GM19240 (cell line): Measurements from ENCODE around the gene GPR183.

Experiments
- DNase-seq: peaks from one replicate; pipeline ENCODE4 v3.0.0; 2011; ENCODE audit warnings: low spot score; ENCODE audit not compliant: insufficient read length

The GPR183 gene

DNA sequence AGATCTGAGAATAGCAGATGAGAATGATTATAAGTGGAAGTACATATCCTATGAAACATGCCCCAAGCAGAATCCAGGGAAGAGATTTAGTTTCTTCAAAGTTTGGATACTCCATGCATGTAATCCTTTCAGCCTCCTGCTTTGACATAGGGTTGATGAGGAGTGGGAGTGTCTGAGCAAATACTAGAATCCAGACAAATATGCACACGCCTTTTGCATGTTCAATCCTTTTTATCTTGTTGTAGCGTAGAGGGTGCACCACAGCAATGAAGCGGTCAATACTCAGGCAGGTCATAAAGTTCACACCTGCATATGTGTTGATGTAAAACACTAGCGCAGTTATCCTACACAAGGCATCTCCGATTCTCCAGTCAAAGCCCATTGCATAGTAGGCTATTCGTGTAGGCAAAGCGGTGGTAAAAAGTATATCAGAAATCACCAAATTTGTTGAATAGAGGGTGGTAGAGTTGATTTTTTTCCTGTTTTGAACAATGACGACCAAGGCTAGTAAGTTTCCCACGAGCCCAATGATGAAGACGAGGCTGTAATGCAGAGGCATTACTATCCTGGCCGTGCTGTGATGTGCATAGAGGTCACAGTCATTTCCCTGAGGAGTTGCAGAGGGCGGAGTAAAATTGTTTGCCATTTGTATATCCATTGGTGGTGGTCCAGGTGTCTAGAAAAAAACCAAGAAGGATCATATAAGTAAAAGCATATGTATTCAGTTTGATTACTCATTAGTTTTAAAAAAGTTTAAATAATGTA is 11.5 kb downstream of the GPR183 start:
- no peak for DNase-seq

DNA sequence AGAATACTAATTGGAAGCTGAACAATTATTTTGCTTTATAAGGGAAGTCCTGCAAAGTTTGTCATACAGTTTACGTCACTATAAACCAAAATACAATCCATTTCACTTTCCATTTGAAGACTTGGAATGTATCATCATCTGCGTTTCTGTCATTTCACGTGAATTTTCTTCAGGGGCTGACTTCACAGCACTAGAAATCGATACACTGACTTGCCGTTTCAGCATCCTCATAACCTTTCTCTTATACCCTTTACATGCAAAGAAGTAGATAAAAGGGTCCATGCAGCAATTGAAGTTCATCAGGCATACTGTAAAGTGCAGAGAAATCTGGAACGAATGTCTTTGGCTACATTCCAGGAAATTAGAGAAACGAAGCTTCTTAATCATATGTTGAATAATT is 12.2 kb downstream of the GPR183 start:
- DNase-seq: no peak

DNA sequence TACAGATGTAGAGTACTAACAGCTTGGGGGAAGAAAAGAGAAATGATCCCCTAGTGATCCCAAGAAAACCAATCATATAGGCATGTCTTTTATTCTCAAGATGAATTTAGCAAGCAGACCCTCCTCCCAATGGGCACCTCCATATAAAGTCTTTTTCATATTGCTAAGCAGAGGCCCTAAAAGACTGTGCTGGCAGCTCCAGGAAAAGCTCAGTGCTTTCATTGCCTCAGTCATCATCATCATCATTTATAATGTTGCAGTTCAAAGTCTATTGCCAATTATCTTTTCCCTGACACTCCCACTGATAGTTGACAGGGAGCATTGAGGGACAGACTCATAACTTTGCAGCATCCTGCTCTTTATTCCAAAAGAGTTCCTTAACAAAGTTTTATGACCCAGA is 13.0 kb downstream of the GPR183 start:
- DNase-seq: no peak

DNA sequence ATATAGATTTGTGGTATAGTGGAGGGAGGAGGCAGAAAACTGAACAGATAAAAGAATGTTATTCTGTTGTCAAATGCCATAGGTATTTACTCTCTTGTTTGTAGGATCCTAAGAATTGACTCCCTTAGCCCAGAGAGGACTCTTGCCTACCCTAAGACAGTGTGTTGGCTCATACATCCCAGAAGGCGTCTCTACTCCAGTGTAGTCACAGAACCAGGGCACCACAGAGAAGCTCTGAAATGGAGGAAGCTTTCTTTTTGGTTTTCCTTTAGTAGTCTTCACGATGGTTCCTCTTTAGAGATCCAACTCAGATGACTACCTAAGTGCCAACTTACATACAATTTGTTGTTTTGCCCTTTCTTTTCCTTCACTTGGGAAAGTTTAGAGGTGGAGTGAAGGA is 14.0 kb downstream of the GPR183 start:
- DNase-seq: no peak

DNA sequence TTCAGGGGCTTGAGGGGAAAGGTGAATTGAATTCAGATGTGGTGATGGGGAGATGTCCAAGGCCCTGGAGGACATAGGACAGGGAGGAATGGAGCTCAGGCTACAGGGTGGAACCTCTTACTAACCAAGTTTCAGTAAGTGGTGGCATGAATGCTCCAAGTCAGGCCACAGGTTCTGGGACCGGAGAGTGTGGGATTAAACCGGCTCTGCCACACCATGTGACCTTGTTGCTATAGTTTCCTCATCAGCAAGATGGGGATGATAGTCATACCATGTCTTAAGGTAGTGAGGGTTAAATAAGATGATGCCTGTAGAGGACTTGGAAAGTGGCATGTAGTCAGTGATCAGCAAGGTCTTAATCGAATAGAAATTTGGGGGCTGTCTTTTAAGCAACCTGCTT is 16.3 kb downstream of the GPR183 start:
- DNase-seq: no peak

DNA sequence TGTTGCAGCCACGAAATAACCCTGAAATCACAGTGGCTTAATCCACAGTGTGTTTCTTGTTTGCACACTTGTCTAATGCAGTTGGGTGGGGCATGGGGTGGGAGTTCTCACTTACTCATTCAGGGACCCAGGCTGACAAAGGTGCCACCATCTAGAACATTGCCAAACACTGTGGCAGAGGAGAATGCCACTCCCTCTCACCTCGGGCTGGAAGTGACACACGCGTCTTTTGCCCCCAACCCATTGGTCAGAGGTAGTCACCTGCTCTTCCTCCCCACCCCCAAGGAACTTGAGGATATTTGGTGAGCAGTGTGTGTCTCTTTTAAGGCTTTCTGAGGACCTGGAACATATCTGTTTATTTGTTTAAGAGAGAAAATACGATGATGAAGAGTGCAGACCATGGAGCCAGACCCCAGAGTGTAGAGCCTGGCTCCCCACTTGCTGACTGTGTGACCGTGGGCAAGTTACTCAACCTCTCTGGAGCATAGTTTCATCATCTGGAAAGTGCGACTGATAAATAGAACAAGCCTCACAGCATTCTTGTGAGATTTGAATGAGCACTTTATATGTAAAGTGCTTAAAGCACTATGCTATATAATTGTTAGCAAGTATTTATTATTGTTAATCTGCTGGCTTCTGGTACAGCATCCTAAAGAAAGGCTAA is 17.4 kb downstream of the GPR183 start:
- DNase-seq: no peak

DNA sequence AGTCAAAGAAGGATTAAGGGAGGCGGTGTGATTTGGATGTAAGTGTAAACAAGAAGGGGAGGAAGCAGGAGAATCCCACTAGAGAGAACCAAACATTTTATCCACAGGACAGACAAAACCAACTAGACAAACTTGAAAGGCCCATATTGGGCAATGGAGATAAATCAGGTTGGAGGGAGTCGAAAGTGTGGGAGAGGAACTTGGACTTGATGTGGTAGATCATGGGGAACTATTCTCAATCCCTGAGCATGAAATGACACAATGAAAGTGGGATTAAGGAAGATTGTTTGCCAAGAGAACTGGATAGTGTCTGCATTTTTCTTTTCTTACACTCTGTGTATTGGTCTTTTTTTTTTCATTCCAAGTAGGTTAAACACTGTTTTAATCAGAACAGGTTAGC is 17.9 kb downstream of the GPR183 start:
- DNase-seq: no peak

DNA sequence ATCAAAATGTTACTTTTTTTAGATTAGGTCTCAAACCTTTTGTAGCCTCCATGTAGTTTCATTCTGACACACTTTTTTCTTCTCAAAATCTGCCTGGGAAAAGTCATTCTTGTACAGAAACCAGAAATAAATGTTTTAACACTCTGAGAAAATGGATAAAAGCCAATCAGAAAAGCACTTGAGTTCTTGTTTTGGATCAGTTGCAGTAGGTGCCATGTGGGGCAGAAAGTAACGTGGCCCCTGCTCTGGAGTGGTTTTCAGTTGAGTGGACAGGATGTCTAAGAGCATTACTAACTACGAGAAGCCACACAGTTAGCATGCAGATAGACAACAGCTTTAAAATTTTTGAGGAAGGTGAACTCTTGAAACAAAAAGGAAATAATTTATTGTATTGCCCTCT is 19.1 kb downstream of the GPR183 start:
- no peak for DNase-seq

DNA sequence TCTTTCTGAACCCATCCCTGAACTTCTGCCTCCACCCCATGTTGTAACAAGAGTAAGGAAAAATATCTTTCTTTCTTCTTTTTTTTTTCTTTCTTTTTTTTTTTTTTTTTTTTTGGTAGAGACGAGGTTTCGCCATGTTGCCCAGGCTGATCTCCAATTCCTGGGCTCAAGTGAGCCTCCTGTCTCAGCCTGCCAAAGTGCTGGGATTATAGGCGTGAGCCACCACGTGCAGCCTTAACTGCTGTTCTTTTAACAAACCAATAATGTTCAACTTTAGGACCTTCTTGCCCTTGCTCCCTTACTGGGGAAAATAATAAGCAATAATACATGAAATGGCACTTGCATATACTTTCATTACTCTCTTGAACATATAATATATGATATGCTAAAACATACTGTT is 19.6 kb downstream of the GPR183 start:
- DNase-seq: no peak

DNA sequence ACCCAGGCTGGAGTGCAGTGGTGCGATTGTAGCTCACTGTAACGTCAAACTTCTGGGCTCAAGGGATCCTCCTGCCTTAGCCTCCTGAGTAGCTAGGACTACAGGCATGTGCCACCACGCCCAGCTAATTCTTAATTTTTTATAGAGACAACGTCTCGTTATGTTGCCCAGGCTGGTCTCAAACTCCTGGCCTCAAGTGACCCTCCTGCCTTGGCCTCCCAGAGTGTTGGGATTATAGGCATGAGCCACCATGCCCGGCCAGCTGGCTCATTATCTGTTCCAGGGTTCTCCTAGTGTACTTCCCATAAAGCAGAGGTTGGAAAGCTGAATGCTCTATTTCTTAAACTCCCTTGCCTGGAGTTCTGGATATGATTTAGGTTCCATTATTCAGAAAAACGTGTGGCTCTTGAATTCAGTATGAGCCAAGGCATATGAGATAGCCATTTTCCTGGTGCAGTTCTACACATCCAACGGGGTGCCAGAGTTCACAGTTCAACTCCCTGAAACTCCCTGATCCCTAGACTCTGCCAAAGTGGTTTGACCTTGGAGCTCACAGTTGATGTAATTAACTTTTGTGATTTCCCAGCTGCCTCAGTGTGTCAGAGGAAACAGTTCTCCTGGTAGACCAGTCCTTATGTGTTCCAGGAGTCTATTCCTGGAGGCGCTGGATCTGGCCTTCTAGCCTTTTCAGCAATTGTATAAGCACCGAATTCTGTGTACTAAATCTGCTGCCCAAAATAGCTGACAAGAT is 21.6 kb downstream of the GPR183 start:
- no peak for DNase-seq

DNA sequence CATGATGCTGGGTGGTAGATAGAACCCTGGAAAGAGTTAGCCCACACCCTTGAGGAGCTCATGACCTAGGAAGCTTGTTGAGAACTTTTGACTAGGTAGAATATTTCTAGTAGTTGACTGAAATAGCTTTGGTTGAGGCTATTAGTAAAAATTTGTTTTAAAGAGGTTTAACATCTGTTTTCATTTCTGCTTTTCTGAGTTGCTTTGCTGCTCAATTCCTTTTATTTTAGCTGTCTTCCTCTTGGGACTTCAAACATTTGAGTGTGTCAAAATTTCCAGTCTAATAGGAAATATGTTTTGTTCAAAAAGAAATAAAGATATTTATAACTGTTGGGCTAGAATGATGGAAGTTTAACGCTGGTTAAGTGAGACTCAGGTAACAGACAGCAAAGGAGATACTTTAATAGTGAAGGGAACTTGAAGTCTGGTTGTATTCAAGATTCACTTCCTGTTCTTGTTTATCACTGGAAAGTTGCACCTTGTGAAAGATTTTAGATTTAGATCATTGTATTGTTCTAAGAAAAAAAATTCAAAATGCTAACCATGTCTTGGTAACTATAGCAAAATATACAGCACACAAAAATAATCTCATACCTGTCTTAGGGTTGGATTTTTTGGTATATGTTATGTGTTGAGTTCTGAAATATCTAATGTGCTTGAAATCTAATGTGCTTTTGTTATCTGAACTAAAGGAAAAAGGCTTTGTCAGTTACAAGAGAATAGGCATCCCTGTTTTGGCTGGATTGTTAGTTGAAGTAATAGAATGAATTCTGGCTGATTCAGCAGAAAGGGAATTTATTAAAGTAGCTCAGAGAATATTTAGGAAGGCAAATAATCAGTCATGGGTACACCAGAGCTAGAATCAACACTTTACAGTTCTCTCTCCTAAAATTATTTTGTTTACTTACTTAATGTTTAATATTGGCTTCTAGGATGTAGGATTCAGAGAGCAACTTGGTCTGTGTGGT is 24.7 kb downstream of the GPR183 start:
- no peak for DNase-seq

DNA sequence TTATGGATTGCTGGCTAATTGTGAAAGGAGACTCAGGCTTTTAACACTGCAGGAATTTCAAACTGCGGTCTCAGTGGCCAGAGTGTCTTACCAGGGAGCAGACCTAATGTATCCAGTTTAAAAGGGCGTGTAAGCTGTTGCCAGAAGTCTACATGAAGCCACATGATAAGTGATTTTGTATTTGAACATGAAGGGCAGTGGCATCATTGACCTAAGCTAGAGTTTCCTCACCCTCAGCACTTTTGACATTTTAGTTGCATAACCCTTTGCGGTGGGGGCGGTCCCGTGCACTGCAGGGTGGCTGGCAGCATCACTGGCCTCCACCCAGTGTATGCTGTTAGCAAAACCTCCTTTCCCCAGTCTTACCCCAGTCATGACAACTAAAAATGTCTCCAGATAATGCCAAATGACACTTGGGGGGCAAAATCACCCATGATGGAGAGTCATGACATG is 25.4 kb downstream of the GPR183 start:
- no peak for DNase-seq

DNA sequence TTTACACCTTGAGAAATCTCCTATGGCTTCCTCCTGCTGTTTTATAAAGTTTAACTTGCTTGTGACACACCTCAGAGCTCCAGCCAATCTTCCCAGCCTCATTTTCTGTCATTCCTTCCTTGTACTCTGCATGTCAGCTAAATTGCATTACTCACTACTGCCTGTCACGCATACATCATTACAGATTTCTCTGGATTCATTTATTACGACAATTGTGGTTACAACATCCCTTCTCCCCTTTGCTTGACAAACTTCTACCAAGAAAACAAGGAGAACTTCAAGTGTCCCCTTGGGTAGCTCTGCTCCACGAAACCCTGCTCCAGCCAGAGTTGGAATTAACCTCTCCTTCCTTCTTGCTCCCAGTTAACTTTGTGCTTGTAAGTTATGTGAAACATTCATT is 27.0 kb downstream of the GPR183 start:
- no peak for DNase-seq

DNA sequence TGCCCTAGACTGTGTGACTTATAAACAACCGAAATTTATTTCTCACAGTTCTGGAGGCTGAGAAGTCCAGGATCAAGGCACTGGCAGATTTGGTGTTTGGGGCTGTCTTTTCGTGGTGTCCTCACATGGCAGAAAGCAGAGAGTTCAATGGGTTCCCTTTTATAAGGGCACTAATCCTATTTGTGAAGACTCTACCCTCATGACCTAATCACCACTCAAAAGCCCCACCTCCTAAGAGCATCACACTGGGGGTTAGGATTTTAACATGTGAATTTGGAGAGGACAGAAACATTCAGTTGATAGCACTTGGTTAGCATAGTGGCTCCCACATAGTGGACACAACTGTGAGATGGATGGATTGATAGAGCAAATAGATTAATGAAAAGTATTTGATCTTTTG is 27.6 kb downstream of the GPR183 start:
- no peak for DNase-seq

DNA sequence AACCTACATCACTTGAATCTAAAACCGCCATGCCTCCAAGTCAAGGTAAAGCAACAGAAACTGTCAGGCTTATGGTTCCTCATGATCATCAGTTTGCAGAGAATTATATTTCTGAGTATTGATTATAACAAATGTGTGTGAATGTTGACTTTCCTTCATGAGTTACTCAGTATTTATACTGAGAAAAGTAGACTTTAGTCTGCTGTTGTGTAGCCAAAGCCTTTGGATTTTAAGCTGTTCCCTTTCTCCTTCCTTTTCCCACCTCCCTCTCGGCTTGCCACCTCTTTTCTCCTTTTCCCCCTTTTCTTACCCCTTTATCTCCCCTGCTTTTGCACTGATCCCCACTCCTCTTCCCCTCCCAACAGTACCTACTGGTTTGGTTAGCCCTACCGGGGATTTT is 28.4 kb downstream of the GPR183 start:
- no peak for DNase-seq

DNA sequence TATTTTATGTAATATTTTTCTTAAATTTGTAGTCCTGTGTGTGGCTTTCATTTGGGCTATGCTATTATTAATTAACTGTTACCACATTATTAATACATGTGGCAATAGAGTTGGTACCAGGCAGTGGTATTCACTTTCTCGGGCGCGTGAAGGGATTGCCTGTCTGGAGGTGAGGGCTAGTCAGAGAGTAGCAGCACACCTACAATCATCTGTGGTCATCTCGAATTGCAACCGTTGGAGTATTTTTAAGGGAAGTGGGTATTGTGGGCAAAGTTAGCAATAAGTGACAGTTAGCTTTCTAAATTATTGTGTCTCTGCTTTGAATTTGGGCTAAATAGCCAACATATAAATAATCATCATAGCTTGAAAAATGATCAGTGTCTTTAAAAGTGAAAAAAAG is 29.0 kb downstream of the GPR183 start:
- no peak for DNase-seq

DNA sequence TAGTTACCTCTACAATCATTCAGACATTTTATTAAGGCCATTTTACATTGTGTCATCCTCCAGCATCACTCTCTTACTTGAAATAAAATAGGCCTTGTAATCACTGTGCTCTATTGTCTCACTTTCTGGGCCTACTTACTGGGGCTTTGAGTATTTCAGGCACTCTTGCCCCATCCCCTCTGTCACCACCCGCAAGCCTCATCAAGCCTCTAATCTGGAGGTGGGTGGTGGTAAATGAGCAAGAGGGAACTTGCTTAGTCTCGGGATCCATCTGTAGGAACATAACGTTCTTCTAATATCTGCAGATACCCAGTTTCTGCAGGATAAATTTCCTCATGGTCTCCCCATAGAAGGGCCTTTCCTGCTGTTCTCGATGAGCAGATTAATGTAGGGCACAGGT is 29.6 kb downstream of the GPR183 start:
- no peak for DNase-seq

DNA sequence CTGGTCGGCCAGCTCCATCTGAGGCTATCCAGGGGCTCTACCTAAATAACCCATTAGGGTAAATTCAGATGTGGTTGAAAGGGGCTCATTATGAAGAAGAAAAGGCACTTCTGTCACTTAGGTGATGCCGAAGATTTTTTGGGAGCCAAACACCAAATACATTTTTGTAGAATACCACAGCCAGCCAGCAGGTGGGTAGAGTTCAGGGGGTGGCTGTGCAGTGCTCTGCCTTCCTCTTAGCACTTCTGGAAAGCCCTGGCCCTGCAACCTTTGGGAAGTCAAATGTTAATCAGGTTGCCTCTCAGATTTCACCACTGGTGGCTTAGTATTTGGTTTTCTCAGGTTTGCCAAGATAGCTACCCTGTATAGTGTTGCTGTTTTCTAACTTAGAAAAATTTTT is 30.5 kb downstream of the GPR183 start:
- DNase-seq: no peak

DNA sequence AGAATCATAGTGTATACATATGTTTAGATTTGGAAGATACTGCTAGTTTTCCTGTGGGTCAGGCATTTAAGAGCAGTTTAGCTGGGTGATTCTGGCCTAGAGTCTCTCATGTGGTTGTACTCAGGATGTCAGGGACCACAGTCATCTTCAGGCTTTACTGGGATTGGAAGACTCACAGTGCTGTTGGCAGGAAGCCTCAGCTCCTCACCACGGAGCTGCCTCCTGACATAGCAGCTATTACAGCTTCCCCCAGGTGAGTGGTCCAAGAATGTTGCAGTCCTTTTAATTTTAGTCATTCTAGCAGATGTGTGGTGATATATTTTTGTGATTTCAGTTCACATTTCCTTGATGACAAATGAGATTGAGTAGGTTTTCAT is 32.1 kb downstream of the GPR183 start:
- DNase-seq: no peak

DNA sequence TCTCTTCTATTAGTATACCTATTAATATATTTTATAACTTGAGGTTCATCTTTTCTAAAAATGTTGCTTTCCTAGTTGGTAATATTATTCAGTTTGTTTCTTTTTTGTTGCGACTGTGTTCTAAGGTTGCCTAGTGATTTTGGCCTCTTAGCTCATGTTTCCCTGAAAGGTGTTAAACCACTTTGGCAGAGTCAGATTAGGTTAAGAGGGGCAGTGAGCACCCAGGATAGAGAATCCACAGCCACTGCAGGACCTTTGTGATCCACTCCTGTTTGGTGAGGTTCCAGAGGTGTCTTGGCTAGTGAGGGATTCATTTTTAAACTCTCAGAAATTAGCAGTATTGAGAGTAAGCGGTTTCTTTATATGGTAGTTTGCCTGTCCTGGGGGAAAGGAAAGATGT is 34.1 kb downstream of the GPR183 start:
- DNase-seq: no peak

DNA sequence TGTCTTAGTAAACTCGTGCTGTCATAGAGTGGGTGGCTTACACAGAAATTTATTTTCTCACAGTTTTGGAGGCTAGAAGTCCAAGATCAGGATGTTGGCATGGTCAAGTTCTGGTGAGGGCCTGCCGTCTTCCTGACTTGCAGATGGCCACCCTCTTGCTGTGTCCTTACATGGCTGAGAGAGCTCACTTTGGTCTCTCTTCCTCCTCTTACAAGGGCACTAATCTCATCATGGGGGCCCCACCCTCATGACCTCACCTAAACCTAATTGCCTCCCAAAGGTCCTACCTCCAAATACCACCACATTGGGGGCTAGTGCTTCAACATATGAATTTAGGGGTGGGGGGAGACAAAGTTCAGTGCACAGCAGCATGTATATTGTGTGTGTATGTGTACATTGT is 34.7 kb downstream of the GPR183 start:
- DNase-seq: no peak
